HFF-Myc (cell line): ENCODE data around the gene MYBPC2.
"Not testable (repeated sequence)": the region's sequence is repeated elsewhere in the genome, so short reads cannot be mapped to it uniquely, and the experiment has no call there.

Source experiments
- DNase-seq: peaks from one replicate; pipeline ENCODE4 v3.0.0-alpha.2; 2011; ENCODE audit warnings: low read depth; ENCODE audit errors: extremely low read depth
- H3K4me3 ChIP-seq: replicated peaks from 2 replicates; pipeline ENCODE4 v1.5.1; 2011; ENCODE audit warnings: low read depth, mild to moderate bottlenecking, control low read depth, low read length
- TF ChIP-seq, protein P1 (sequence below): IDR thresholded peaks from 2 replicates; pipeline ENCODE4 v1.5.1; 2012; ENCODE audit warnings: mild to moderate bottlenecking, low read depth, low read length, control low read depth; ENCODE audit errors: missing control alignments

Gene MYBPC2

DNA sequence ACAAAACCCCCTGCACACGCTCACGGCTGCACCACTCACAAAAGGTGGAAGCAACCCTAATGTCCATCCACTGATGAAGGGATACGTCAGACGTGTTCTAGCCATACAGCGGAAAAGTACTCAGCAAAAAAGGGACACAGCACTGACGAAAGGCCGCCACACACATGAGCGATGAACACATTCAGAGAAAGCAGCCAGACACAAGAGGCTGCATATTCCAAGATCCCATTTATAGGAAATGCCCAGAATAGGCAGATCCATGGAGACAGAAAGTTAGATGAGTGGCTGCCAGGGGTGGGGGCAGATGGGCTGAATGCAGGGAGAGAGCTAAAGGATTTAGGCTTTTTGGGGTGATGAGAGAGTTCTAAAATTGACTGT is 44.8 kb upstream of the MYBPC2 start:
- TF ChIP-seq, protein P1, sequence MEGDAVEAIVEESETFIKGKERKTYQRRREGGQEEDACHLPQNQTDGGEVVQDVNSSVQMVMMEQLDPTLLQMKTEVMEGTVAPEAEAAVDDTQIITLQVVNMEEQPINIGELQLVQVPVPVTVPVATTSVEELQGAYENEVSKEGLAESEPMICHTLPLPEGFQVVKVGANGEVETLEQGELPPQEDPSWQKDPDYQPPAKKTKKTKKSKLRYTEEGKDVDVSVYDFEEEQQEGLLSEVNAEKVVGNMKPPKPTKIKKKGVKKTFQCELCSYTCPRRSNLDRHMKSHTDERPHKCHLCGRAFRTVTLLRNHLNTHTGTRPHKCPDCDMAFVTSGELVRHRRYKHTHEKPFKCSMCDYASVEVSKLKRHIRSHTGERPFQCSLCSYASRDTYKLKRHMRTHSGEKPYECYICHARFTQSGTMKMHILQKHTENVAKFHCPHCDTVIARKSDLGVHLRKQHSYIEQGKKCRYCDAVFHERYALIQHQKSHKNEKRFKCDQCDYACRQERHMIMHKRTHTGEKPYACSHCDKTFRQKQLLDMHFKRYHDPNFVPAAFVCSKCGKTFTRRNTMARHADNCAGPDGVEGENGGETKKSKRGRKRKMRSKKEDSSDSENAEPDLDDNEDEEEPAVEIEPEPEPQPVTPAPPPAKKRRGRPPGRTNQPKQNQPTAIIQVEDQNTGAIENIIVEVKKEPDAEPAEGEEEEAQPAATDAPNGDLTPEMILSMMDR: no peak

DNA sequence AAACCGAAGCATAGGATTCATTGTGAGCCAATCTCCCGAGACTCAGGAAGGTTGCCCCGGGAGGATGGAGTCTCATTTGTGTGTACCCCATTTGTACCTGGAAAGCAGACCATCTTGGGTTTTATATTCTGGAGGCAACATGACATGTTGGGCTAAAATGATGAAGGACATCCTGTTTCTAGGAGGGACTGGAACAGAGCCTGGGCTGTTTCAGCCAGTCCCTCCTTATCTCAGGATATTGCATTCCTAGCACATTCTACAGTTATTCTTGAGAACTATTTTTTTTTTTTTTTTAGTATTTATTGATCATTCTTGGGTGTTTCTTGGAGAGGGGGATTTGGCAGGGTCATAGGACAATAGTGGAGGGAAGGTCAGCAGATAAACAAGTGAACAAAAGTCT is 42.4 kb upstream of the MYBPC2 start:
- DNase-seq, H3K4me3 ChIP-seq: not testable (repeated sequence)

More for the DNA sequence above, 44.8 kb upstream of the MYBPC2 start:
- no peak for DNase-seq
- H3K4me3 ChIP-seq: no peak overlapping the region

DNA sequence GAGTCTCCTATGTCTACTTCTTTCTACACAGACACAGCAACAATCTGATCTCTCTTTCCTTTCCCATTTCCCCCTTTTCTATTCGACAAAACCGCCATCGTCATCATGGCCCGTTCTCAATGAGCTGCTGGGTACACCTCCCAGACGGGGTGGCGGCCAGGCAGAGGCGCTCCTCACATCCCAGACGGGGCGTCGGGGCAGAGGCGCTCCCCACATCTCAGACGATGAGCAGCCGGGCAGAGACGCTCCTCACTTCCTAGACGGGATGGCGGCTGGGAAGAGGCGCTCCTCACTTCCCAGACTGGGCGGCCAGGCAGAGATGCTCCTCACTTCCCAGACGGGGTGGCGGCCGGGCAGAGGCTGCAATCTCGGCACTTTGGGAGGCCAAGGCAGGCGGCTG is 41.7 kb upstream of the MYBPC2 start:
- DNase-seq: not testable (repeated sequence)

DNA sequence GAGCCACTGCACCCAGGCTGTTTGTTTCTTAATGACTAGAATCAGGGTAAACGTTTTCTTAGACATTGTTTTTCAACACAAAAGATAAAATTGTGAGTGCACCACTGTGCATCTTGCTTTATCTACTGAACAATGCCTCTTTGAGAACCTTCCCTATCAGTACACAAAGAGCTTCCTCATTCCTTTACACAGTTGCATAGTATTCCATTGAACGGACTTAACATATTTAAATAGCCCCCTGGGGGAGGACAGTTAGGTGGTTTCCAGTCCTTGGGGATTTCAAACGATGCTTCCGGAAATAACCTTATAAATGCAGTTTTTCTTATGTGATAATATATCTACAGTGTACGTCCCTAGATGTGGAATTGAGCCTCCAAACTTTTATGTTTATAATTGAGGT is 39.9 kb upstream of the MYBPC2 start:
- TF ChIP-seq, protein P1: no peak
- no peak for DNase-seq
- no peak overlapping the region for H3K4me3 ChIP-seq

More for the DNA sequence above, 41.7 kb upstream of the MYBPC2 start:
- not testable (repeated sequence) for H3K4me3 ChIP-seq

DNA sequence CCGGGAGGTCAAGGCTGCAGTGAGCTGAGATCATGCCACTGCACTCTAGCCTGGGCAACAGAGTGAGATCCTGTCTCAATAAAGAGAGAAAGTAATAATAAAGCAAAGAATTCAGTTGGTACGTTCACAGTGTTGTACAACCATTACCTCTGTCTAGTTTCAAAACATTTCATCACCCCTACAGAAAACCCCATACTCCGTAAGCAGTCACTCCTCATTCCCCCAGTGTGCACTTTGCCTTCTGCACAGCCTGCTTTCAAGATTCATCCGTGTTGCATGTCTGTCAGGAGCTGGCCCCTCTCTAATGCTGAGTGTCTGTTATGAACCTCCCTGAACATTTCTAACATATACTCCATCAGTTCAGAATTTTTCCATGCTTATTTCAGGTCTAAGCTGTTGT is 39.1 kb upstream of the MYBPC2 start:
- DNase-seq: no peak
- no peak overlapping the region for H3K4me3 ChIP-seq
- TF ChIP-seq, protein P1: no peak

DNA sequence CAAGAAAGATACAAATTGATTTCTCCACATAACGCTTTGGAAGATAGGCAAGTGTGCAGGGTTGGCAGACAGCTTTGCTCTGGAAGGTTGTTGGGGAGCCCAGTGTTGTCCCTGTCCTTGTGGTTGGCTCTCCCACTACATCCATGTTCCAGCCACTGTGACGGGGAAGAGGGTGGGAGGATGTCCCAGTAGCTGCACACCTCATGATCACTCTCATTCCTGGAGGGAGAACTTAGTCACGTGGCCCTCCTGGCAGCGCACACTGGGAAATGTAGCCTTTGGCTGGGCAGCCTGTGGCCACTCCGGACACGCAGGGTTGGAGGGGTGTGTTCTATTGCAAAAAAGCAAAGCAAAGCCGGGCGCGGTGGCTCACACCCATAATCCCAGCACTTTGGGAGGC is 38.7 kb upstream of the MYBPC2 start:
- TF ChIP-seq, protein P1: no peak
- no peak for DNase-seq
- H3K4me3 ChIP-seq: no peak overlapping the region

DNA sequence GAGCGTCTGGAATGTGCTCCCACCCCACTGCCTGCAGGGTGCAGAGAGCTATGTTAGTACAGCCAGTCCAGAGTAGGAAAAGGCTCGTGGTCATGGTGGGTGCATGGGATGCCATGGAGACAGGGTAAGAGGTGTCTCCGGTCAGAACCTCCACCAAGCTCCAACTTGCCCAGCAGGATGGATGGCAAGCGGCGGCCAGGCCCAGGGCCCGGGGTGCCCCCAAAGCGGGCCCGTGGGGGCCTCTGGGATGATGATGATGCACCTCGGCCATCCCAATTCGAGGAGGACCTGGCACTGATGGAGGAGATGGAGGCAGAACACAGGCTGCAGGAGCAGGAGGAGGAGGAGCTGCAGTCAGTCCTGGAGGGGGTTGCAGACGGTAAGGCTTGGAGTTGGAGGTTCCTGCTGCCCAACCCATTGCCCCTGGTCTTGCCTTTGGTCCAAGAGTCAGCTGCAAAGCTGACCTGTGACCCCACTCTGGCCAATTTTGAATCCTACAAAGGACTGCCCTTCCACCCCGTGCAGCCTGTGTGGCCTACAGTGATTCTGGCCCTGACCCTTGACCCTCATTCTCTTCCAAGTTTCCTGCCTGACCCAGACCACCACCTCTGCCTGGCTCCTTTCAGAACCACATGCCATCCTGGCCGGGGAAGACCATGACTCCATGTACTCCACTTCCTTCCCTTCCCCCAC is 33.9 kb upstream of the MYBPC2 start:
- TF ChIP-seq, protein P1: no peak
- H3K4me3 ChIP-seq: no peak overlapping the region
- no peak for DNase-seq

DNA sequence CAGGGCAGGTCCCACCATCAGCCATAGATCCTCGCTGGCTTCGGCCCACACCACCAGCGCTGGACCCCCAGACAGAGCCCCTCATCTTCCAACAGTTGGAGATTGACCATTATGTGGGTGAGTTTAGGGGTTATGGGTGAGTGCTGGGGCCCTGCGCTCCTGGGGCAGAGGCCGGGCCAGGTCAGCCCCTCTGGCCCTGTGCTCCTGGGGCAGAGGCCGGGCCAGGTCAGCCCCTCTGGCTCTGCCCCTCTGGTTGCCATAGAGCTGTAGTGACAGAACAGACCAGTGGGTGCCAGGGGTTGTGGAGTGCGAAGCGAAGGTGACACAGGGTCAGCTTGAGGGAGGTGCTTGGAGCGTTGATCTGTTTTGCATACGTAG is 33.3 kb upstream of the MYBPC2 start:
- H3K4me3 ChIP-seq: no peak overlapping the region
- no peak for DNase-seq
- TF ChIP-seq, protein P1: no peak
